ENCODE results near the gene VIL1.

GRCh38 chr2:218437969-218438368, 19.0 kb downstream of the VIL1 start:
- TF ChIP-seq EZH2 (IDR thresholded peaks at IDR 0.05) (no peak), POLR2AphosphoS5 (IDR thresholded peaks at IDR 0.05; ENCODE audit: borderline replicate concordance, low read depth, low read length) (no peak)

All from SK-N-MC (cell line).